ENCODE results near the gene ZNF490. TPM values are rescaled to one million over a fixed set of nuclear protein-coding genes. Genes with fewer than 3 reads are reported as not detected.

Gene ZNF490
- total and polyA plus RNA-seq, 2 donors (not counting 1 experiment from before 2014, with no cell fraction given) = 5.7 to 21.2 TPM

DNA sequence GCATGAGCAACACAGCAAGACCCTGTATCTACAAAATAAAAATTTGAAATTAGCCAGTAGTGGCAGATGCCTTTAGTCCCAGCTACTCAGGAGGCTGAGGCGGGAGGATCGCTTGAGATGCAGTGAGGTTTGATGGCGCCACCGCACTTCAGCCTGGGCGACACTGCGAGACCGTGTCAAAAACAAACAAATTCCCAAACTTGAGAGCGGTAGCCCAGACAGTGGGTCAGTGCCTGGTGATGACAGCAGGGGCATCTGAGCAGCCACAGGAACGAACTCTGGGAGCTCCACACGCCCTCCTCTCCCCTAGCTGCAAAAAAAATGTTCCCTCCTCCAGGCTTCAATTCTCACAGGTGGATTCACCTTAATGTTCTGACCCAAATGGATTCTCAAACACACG, 14.1 kb downstream of the ZNF490 start:
- Histone ChIP-seq H3K79me2 (ENCODE audit: control insufficient read depth, insufficient read depth, low read length) (peaks cover 52% of the 10 kb centered on the region), H3K9me3 (ENCODE audit: control extremely low read depth in 1 of 3, control insufficient read depth in 2 of 3, insufficient read depth in 1 of 3, low read length in 2 of 3) (no peaks in the 10 kb centered on the region), H3K4me1 (ENCODE audit: control insufficient read depth in 2 of 2, insufficient read depth in 2 of 2, low read length in 2 of 2) (no peaks in the 10 kb centered on the region), H3K27ac (ENCODE audit: low read length in 2 of 2) (no peak overlapping the region), H3K27me3 (replicated peaks in 1 of 4; ENCODE audit: control extremely low read depth in 1 of 4, control insufficient read depth in 3 of 4, insufficient read depth in 4 of 4, low read length in 3 of 4) (no peaks in the 10 kb centered on the region), H3K4me2 (replicated peaks; ENCODE audit: low read depth, low read length, poor library complexity, severe bottlenecking) (no peak overlapping the region), H3K4me3 (ENCODE audit: control extremely low read depth in 1 of 5, extremely low read depth in 1 of 5, insufficient read depth in 1 of 5, low read depth in 2 of 5, low read length in 4 of 5) (no peak overlapping the region), H3K36me3 (replicated peaks in 1 of 2; ENCODE audit: control extremely low read depth in 1 of 2, control insufficient read depth in 1 of 2, extremely low read depth in 1 of 2, insufficient read depth in 2 of 2, low read length in 1 of 2) (peaks cover 4 to 26% of the 10 kb centered on the region in 2 experiments), H4K20me1 (ENCODE audit: control insufficient read depth, insufficient read depth, low read length, poor library complexity, severe bottlenecking) (peaks cover 13% of the 10 kb centered on the region), H2AFZ (ENCODE audit: insufficient read depth, low read depth, low read length, poor library complexity, severe bottlenecking) (no peak overlapping the region), H3K9ac (ENCODE audit: low read length) (no peak overlapping the region)
- Mint-ChIP-seq H3K4me3 (no peak overlapping the region), H3K27me3 (no peaks in the 10 kb centered on the region), H3K4me1 (no peaks in the 10 kb centered on the region), H3K27ac (no peak overlapping the region), H3K9me3 (ENCODE audit: insufficient read depth) (no peaks in the 10 kb centered on the region)
- intact Hi-C loops (cut with micrococcal nuclease) = no loop called here
- WGBS (ENCODE audit: insufficient coverage) = 96% methylated on average over 10 of the region's 11 CpGs
- ChIA-PET POLR2A (interaction anchor here (0.6 to 0.8 kb wide), 2 partner anchors 9 to 14 kb away, joined by 3 read pairs; partner anchors contain the start of genes ZNF490 and ZNF791), CTCF (interaction anchor here (1.2 kb wide), 1 partner anchor 27 kb away, joined by 3 read pairs; no protein-coding TSS in a partner anchor)
- ATAC-seq (ENCODE audit: low read depth) = no peak
- TF ChIP-seq, protein P1, sequence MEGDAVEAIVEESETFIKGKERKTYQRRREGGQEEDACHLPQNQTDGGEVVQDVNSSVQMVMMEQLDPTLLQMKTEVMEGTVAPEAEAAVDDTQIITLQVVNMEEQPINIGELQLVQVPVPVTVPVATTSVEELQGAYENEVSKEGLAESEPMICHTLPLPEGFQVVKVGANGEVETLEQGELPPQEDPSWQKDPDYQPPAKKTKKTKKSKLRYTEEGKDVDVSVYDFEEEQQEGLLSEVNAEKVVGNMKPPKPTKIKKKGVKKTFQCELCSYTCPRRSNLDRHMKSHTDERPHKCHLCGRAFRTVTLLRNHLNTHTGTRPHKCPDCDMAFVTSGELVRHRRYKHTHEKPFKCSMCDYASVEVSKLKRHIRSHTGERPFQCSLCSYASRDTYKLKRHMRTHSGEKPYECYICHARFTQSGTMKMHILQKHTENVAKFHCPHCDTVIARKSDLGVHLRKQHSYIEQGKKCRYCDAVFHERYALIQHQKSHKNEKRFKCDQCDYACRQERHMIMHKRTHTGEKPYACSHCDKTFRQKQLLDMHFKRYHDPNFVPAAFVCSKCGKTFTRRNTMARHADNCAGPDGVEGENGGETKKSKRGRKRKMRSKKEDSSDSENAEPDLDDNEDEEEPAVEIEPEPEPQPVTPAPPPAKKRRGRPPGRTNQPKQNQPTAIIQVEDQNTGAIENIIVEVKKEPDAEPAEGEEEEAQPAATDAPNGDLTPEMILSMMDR (IDR thresholded peaks at IDR 0.05) = no peak
- TF ChIP-seq EZH2 (IDR thresholded peaks at IDR 0.05; ENCODE audit: borderline replicate concordance, insufficient read depth, low read depth, low read length, poor library complexity, severe bottlenecking) = no peak
- DNase-seq = no peak

DNA sequence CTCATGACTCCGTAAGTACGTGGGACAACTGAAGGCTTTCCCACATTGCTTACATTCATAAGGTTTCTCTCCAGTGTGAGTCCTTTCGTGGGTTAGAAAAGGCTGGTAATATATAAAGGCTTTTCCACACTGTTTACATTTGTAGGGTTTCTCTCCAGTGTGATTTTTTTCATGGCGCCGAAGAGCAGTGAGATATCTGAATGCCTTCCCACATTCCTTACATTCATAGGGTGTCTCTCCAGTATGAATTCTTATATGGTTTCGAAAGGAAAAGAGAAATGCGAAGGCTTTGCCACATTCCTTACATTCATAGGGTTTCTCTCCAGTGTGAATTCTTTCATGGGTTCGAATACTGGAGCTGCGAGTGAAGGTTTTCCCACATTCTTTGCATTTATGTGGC, 29.5 kb downstream of the ZNF490 start:
- Histone ChIP-seq H3K4me3 (ENCODE audit: control extremely low read depth in 1 of 5, extremely low read depth in 1 of 5, insufficient read depth in 1 of 5, low read depth in 2 of 5, low read length in 4 of 5) (no peak overlapping the region), H2AFZ (ENCODE audit: insufficient read depth, low read depth, low read length, poor library complexity, severe bottlenecking) (no peak overlapping the region), H3K36me3 (replicated peaks in 1 of 2; ENCODE audit: control extremely low read depth in 1 of 2, control insufficient read depth in 1 of 2, extremely low read depth in 1 of 2, insufficient read depth in 2 of 2, low read length in 1 of 2) (peaks cover 19 to 41% of the 10 kb centered on the region in 2 experiments), H3K4me2 (replicated peaks; ENCODE audit: low read depth, low read length, poor library complexity, severe bottlenecking) (no peak overlapping the region), H3K9ac (ENCODE audit: low read length) (no peak overlapping the region), H3K79me2 (ENCODE audit: control insufficient read depth, insufficient read depth, low read length) (peaks cover 15% of the 10 kb centered on the region), H3K27me3 (replicated peaks in 1 of 4; ENCODE audit: control extremely low read depth in 1 of 4, control insufficient read depth in 3 of 4, insufficient read depth in 4 of 4, low read length in 3 of 4) (no peaks in the 10 kb centered on the region), H3K27ac (ENCODE audit: low read length in 2 of 2) (no peak overlapping the region), H4K20me1 (ENCODE audit: control insufficient read depth, insufficient read depth, low read length, poor library complexity, severe bottlenecking) (no peaks in the 10 kb centered on the region), H3K9me3 (ENCODE audit: control extremely low read depth in 1 of 3, control insufficient read depth in 2 of 3, insufficient read depth in 1 of 3, low read length in 2 of 3) (peaks cover 3 to 14% (median 14%) of the 10 kb centered on the region in 3 donors), H3K4me1 (ENCODE audit: control insufficient read depth in 2 of 2, insufficient read depth in 2 of 2, low read length in 2 of 2) (no peaks in the 10 kb centered on the region)
- intact Hi-C loops (cut with micrococcal nuclease) = no loop called here
- ATAC-seq (ENCODE audit: low read depth) (no peak), DNase-seq (no peak)
- Mint-ChIP-seq H3K4me1 (peaks cover 2% of the 10 kb centered on the region), H3K27me3 (no peaks in the 10 kb centered on the region), H3K27ac (no peak overlapping the region), H3K4me3 (no peak overlapping the region), H3K9me3 (ENCODE audit: insufficient read depth) (peaks cover 4% of the 10 kb centered on the region)
- 100% methylated on average over 1 of the region's 9 CpGs for WGBS (ENCODE audit: insufficient coverage)
- TF ChIP-seq EZH2 (IDR thresholded peaks at IDR 0.05; ENCODE audit: borderline replicate concordance, insufficient read depth, low read depth, low read length, poor library complexity, severe bottlenecking) = no peak
- POLR2A ChIA-PET = no interaction called here
- CTCF ChIA-PET = no interaction called here

All from B cell (primary cell).